Effector memory CD4-positive, alpha-beta T cell (primary cell): Measurements from ENCODE around the gene CNTN4.

Experiments used
- DNase-seq, 3 donors: peaks; one replicate each; pipeline ENCODE4 v3.0.0-alpha.2; 2020
- H3K27ac ChIP-seq: 2 replicates; pipeline ENCODE4 v1.7.0; 2013; ENCODE audit warnings: mild to moderate bottlenecking, low read length, moderate library complexity; ENCODE audit not compliant: insufficient read depth, poor library complexity, severe bottlenecking
- H3K27me3 ChIP-seq: replicated peaks from 2 replicates; pipeline ENCODE4 v1.7.0; 2013; ENCODE audit warnings: mild to moderate bottlenecking, low read length; ENCODE audit not compliant: insufficient read depth, control insufficient read depth, poor library complexity, severe bottlenecking
- H3K36me3 ChIP-seq: 2 replicates; pipeline ENCODE4 v1.7.0; 2013; ENCODE audit warnings: mild to moderate bottlenecking, low read length, moderate library complexity; ENCODE audit not compliant: control insufficient read depth, insufficient read depth
- H3K4me1 ChIP-seq: 2 replicates; pipeline ENCODE4 v1.7.0; 2013; ENCODE audit warnings: low read length, mild to moderate bottlenecking; ENCODE audit not compliant: control insufficient read depth, insufficient read depth, poor library complexity, severe bottlenecking
- H3K4me3 ChIP-seq: 2 replicates; pipeline ENCODE4 v1.7.0; 2013; ENCODE audit warnings: low read length, low read depth, mild to moderate bottlenecking; ENCODE audit not compliant: insufficient read depth, poor library complexity, severe bottlenecking
- H3K9me3 ChIP-seq: 2 replicates; pipeline ENCODE4 v1.7.0; 2013; ENCODE audit warnings: mild to moderate bottlenecking, low read length, moderate library complexity; ENCODE audit not compliant: control insufficient read depth

The CNTN4 gene

DNA sequence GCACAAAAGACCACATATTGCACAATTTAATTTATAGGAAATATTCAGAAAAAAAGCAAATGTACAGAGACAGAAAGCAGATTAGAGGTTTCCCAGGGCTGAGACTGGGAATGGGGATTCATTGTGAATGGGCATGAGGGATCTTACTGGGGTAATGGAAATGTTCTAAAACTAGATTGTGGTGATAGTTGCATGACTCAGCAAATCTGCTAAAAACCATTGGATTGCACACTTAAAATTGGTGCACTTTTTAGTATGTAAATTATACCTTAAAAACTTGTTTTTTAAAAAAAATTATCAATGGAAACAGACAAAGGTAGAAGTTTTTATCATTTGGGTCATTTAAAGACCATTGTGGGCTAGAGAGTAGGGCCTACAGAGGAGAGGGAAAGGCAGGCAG lies 780.9 kb downstream of the CNTN4 start:
- Histone ChIP-seq H3K4me3 (no peak overlapping the region), H3K9me3 (no peaks in the 10 kb centered on the region), H3K27me3 (peaks cover 5% of the 10 kb centered on the region), H3K4me1 (no peaks in the 10 kb centered on the region), H3K27ac (no peak overlapping the region), H3K36me3 (no peaks in the 10 kb centered on the region)
- DNase-seq, result no peak

GRCh38 chr3:2880218-2880756 lies 781.6 kb downstream of the CNTN4 start:
- Histone ChIP-seq H3K9me3 (no peaks in the 10 kb centered on the region), H3K27me3 (peaks cover 5% of the 10 kb centered on the region), H3K27ac (no peak overlapping the region), H3K4me1 (no peaks in the 10 kb centered on the region), H3K4me3 (no peak overlapping the region), H3K36me3 (no peaks in the 10 kb centered on the region)
- no peak for DNase-seq

DNA sequence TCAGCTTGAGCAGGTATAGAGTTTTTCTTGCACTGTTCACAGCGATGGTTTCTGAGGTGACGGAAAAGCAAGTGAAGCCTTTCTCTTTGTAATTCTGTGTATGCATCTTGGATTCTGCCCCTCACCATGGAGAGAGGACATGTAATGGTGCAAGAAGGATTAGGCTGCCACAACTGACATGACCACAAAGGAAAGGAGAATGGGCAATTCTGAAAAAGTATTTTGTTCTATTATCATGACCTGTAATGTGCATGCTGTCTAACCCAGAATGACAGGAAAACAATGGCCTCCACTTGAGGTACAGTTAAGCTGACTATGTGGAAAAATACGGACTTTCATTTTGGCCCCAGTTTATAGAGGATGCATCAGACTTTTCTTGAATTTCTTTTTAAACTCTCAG lies 784.6 kb downstream of the CNTN4 start:
- Histone ChIP-seq H3K4me1 (no peaks in the 10 kb centered on the region), H3K27ac (no peak overlapping the region), H3K36me3 (no peaks in the 10 kb centered on the region), H3K4me3 (no peak overlapping the region), H3K27me3 (peaks cover under 1% of the 10 kb centered on the region), H3K9me3 (no peaks in the 10 kb centered on the region)
- DNase-seq, result no peak

DNA sequence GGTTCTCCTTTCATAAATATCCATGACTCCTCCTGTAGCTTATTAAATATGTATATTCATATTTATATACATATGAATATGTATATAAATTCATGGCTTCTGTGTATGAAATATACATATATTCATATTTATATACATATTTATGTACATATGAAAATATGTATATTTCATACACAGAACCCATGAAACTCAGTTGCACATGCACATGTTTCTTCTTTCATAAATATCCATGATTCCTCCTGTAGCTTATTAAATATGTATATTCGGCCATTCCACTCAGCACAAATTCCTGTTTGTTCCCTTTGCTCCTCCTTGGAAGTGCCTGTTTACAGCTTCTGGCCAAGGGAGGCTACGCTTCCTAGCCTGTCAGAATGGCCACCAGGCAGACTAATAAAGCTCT lies 789.9 kb downstream of the CNTN4 start:
- Histone ChIP-seq H3K27ac (no peak overlapping the region), H3K27me3 (no peaks in the 10 kb centered on the region)

GRCh38 chr3:2889736-2890135 lies 791.1 kb downstream of the CNTN4 start:
- Histone ChIP-seq H3K4me1 (no peaks in the 10 kb centered on the region), H3K4me3 (no peak overlapping the region), H3K27ac (no peak overlapping the region), H3K27me3 (no peaks in the 10 kb centered on the region), H3K36me3 (no peaks in the 10 kb centered on the region), H3K9me3 (no peaks in the 10 kb centered on the region)
- no peak for DNase-seq

More for the DNA sequence above, 789.9 kb downstream of the CNTN4 start:
- Histone ChIP-seq H3K9me3 (no peaks in the 10 kb centered on the region), H3K36me3 (no peaks in the 10 kb centered on the region), H3K4me1 (no peaks in the 10 kb centered on the region), H3K4me3 (no peak overlapping the region)
- no peak for DNase-seq

- H3K4me1 ChIP-seq, result no peaks in the 10 kb centered on the region
Observed at GRCh38 chr3:2896308-2896939, 797.8 kb downstream of the CNTN4 start.

DNA sequence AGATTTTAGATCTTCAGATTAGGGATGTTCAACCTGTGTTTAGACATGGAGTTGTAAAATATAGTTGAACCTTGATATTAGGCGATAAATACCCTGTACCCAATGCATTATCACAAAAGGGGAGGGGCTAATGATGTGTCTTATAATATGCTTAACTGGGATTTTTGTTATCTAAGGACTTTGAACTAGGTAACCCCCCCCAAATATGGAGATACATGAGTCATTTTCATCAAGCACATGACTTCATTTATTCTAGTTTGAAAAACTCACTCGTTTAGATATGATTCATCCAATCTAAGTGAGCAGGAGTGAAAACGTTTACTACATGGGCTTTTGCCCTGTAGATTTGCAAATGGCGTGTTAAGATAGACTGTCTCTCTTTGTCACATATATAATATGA lies 799.2 kb downstream of the CNTN4 start:
- no peaks in the 10 kb centered on the region for H3K36me3 ChIP-seq
- no peaks in the 10 kb centered on the region for H3K4me1 ChIP-seq
- no peaks in the 10 kb centered on the region for H3K27me3 ChIP-seq
- no peak for DNase-seq
- H3K9me3 ChIP-seq, result no peaks in the 10 kb centered on the region
- no peak overlapping the region for H3K27ac ChIP-seq
- H3K4me3 ChIP-seq, result no peak overlapping the region

More at GRCh38 chr3:2896308-2896939, 797.8 kb downstream of the CNTN4 start:
- no peak overlapping the region for H3K27ac ChIP-seq
- H3K9me3 ChIP-seq, result no peaks in the 10 kb centered on the region
- H3K36me3 ChIP-seq, result no peaks in the 10 kb centered on the region
- no peak for DNase-seq
- no peak overlapping the region for H3K4me3 ChIP-seq
- H3K27me3 ChIP-seq, result no peaks in the 10 kb centered on the region

- Histone ChIP-seq H3K4me3 (no peak overlapping the region), H3K9me3 (no peaks in the 10 kb centered on the region), H3K36me3 (no peaks in the 10 kb centered on the region), H3K27ac (no peak overlapping the region), H3K4me1 (no peaks in the 10 kb centered on the region), H3K27me3 (no peaks in the 10 kb centered on the region)
- no peak for DNase-seq
Observed at GRCh38 chr3:2898591-2899353, 800.1 kb downstream of the CNTN4 start.

DNA sequence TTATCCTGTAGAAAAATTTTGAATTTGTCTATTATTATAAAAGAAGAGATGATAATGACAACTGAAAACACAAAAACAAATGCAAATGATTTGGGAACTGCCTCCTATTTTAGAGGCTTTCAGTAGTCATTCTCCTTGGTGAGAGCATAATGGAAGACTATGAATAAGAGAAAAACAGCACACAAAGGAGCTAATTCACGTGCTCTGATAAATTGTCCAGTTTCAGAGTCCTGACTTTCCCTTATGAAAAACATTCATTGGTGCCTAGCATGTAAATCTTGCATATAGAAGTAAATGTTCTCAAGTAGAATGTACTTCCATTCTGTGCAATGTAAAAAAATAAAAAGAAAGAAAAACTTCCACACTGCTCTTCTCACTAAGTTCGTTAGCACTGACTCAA lies 805.4 kb downstream of the CNTN4 start:
- Histone ChIP-seq H3K27me3 (no peaks in the 10 kb centered on the region), H3K36me3 (no peaks in the 10 kb centered on the region), H3K4me3 (no peak overlapping the region), H3K27ac (no peak overlapping the region), H3K9me3 (no peaks in the 10 kb centered on the region), H3K4me1 (no peaks in the 10 kb centered on the region)
- DNase-seq, result no peak

GRCh38 chr3:2908693-2909351 lies 810.2 kb downstream of the CNTN4 start:
- H3K4me1 ChIP-seq, result no peaks in the 10 kb centered on the region
- H3K27ac ChIP-seq, result no peak overlapping the region
- no peaks in the 10 kb centered on the region for H3K27me3 ChIP-seq
- DNase-seq, result no peak
- no peaks in the 10 kb centered on the region for H3K9me3 ChIP-seq
- no peaks in the 10 kb centered on the region for H3K36me3 ChIP-seq
- H3K4me3 ChIP-seq, result no peak overlapping the region
